ENCODE results near the gene SDK1. TPM values are rescaled to one million over a fixed set of nuclear protein-coding genes. Genes with fewer than 3 reads are reported as not detected.

Gene SDK1
- polyA plus RNA-seq, 4 donors = 0.27 to 5.0 (median 2.1) TPM; not detected in 1

DNA sequence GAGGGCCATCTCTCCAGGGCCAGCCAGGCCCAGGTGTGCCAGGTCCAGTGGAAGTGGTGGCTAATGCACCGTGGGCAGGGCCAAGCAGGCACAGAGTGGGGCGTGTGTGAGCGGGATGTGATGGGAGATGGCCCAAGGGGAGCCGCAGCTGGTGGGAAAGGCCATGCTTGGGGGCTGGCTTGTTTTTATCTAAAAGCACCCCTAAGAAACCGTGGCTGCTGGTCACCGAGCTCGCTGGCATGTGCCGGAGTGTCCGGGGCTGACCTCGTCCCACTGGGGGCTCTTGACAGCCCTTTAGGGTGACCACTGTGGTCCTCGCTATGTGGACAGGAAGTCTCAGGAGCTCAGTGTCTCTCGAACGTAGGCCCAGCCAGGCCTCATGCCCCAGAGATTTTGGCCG lies 798.6 kb downstream of the SDK1 start:
- FAIRE-seq (no peak), DNase-seq (no peak)
- Histone ChIP-seq H3K9me3 (ENCODE audit: control insufficient read depth in 2 of 2, insufficient read depth in 1 of 2, low read depth in 1 of 2, low read length in 1 of 2) (no peaks in the 10 kb centered on the region), H3K27me3 (ENCODE audit: control insufficient read depth in 3 of 3, insufficient read depth in 3 of 3, low read length in 3 of 3) (no peaks in the 10 kb centered on the region), H3K4me3 (ENCODE audit: low read depth in 1 of 3, low read length in 3 of 3) (no peak overlapping the region), H3K4me1 (ENCODE audit: control insufficient read depth in 3 of 3, insufficient read depth in 2 of 3, low read depth in 1 of 3, low read length in 2 of 3) (no peaks in the 10 kb centered on the region), H3K36me3 (ENCODE audit: control insufficient read depth in 3 of 3, insufficient read depth in 2 of 3, low read depth in 1 of 3, low read length in 3 of 3) (peaks cover 0 to 5% (median 0%) of the 10 kb centered on the region in 3 donors), H3K27ac (ENCODE audit: low read depth in 1 of 3, low read length in 2 of 3) (no peak overlapping the region)
- WGBS, 3 donors = 88 to 91% (median 91%) methylated on average over 14 of the region's 14 CpGs

DNA sequence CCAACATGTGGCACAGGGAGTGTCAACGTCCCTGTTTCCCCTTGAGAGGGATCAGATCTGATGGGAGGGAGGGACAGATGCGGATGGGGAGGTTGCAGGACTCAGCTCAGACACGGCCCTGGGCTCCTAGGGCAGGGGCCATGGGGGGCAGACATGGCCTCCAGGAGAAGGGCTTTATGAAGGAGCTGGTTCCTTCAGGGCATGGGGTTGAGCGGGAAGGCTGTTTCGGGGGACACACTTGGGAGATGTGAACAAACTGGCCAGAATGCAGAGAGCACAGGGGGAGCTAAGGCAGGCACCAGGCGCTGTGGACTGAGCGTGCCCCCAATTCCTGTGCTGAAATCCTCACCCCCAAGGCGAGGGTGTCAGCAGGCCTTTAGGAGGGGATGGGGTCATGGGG lies 799.1 kb downstream of the SDK1 start:
- Histone ChIP-seq H3K9me3 (ENCODE audit: control insufficient read depth in 2 of 2, insufficient read depth in 1 of 2, low read depth in 1 of 2, low read length in 1 of 2) (no peaks in the 10 kb centered on the region), H3K27me3 (ENCODE audit: control insufficient read depth in 3 of 3, insufficient read depth in 3 of 3, low read length in 3 of 3) (no peaks in the 10 kb centered on the region), H3K27ac (ENCODE audit: low read depth in 1 of 3, low read length in 2 of 3) (no peak overlapping the region), H3K4me1 (ENCODE audit: control insufficient read depth in 3 of 3, insufficient read depth in 2 of 3, low read depth in 1 of 3, low read length in 2 of 3) (no peaks in the 10 kb centered on the region), H3K4me3 (ENCODE audit: low read depth in 1 of 3, low read length in 3 of 3) (no peak overlapping the region), H3K36me3 (ENCODE audit: control insufficient read depth in 3 of 3, insufficient read depth in 2 of 3, low read depth in 1 of 3, low read length in 3 of 3) (peaks cover 0 to 5% (median 0%) of the 10 kb centered on the region in 3 donors)
- FAIRE-seq (no peak), DNase-seq (no peak)
- 83 to 89% (median 86%) methylated on average over 8 of the region's 8 CpGs for WGBS, 3 donors

DNA sequence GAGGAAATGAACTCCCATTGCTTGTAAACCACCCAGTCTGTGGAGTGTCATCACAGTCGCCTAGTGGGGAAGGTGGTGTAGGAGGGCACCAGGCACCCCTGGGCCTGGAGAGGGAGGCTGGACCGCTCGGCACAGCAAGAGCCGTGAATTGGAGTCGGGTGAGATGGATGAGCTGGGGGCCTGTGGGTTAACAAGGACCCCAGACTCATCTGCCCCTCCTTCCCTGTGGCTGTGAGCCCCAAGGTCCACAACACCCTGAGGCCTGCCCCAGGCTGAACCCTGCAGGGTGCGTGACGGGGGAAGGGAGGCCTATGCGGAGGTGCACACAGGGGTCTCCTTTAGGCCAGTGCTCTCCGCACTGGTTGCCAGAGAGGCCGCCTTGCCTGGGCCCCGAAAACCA lies 799.6 kb downstream of the SDK1 start:
- H3K4me3 ChIP-seq (ENCODE audit: low read depth in 1 of 3, low read length in 3 of 3) = no peak overlapping the region
- 86 to 93% (median 92%) methylated on average over 11 of the region's 11 CpGs for WGBS, 3 donors
- DNase-seq (no peak), FAIRE-seq (no peak)
- no peaks in the 10 kb centered on the region for H3K9me3 ChIP-seq (ENCODE audit: control insufficient read depth in 2 of 2, insufficient read depth in 1 of 2, low read depth in 1 of 2, low read length in 1 of 2)
- H3K36me3 ChIP-seq (ENCODE audit: control insufficient read depth in 3 of 3, insufficient read depth in 2 of 3, low read depth in 1 of 3, low read length in 3 of 3) = peaks cover 0 to 5% (median 0%) of the 10 kb centered on the region in 3 donors
- H3K27me3 ChIP-seq (ENCODE audit: control insufficient read depth in 3 of 3, insufficient read depth in 3 of 3, low read length in 3 of 3) = no peaks in the 10 kb centered on the region
- no peaks in the 10 kb centered on the region for H3K4me1 ChIP-seq (ENCODE audit: control insufficient read depth in 3 of 3, insufficient read depth in 2 of 3, low read depth in 1 of 3, low read length in 2 of 3)
- H3K27ac ChIP-seq (ENCODE audit: low read depth in 1 of 3, low read length in 2 of 3) = no peak overlapping the region

DNA sequence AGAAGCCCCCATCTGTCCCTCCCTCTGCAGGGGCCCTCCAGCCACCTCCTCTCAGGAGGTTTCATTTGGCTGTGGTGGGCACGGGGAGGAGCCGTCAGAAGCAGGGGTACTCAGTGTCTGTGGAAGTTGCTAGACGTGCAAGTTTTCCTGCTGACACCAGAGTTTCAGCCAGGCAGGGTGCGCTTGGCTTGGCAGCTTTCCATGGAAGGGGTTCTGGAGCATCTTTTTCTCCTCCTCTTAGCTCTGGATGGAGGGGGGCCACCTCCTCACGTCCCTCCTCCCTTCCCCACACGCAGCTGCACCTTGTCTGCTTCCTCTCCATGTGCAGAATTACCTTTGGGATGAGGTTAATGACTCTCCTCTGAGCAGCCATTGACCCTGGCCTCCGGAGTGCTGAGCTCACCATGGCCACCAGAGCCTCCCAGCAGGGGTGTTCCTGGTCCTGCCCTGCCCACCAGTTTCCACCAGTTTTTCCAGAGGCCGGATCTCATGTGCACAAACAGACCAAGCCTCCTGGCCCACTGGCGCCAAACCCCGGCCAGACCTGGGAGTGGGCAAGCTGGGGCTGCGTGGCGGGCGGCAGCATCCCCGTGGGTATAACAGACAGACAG lies 801.3 kb downstream of the SDK1 start:
- DNase-seq = no peak
- 69 to 74% (median 73%) methylated on average over 14 of the region's 14 CpGs for WGBS, 3 donors
- H3K36me3 ChIP-seq (ENCODE audit: control insufficient read depth in 3 of 3, insufficient read depth in 2 of 3, low read depth in 1 of 3, low read length in 3 of 3) = peaks cover 0 to 5% (median 0%) of the 10 kb centered on the region in 3 donors
- H3K9me3 ChIP-seq (ENCODE audit: control insufficient read depth in 2 of 2, insufficient read depth in 1 of 2, low read depth in 1 of 2, low read length in 1 of 2) = no peaks in the 10 kb centered on the region
- no peak overlapping the region for H3K27ac ChIP-seq (ENCODE audit: low read depth in 1 of 3, low read length in 2 of 3)
- no peaks in the 10 kb centered on the region for H3K27me3 ChIP-seq (ENCODE audit: control insufficient read depth in 3 of 3, insufficient read depth in 3 of 3, low read length in 3 of 3)
- no peak overlapping the region for H3K4me3 ChIP-seq (ENCODE audit: low read depth in 1 of 3, low read length in 3 of 3)
- H3K4me1 ChIP-seq (ENCODE audit: control insufficient read depth in 3 of 3, insufficient read depth in 2 of 3, low read depth in 1 of 3, low read length in 2 of 3) = no peaks in the 10 kb centered on the region
- no peak for FAIRE-seq

DNA sequence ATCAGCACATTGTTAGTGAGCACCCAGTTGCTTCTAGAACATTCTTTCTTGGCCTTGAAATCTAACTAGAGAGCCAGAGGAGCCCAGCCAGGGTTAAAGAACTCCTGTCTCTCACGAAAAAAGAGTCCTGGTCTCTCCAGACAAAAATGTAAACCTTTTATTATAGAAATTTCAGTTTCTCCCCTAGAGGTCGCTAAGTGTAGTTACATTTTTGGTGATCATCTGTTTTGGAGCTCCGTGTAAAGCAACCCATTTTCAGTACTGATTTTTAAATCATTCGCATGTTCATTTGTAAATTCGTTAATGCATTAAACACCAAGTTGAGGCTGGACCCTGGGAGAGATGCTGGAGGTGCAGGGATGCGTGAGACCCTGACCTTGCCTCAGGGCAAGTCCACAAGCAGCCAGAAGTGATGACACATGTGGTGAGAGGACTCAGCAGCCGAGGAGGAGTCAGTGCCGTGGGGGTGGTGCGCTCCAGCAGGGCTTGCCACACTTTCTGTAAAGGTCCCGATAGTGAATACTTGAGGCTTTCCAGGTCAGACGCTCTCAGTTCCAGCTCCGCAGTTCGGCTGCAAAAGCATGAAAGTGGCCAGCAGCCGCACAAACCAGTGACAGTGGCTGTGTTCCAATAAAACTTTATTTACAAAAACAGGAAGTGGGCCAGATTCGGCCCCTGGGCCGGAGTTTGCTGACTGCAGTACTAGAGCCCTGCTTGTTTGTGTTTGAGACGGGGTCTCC lies 802.5 kb downstream of the SDK1 start:
- Histone ChIP-seq H3K27ac (ENCODE audit: low read depth in 1 of 3, low read length in 2 of 3) (no peak overlapping the region), H3K9me3 (ENCODE audit: control insufficient read depth in 2 of 2, insufficient read depth in 1 of 2, low read depth in 1 of 2, low read length in 1 of 2) (no peaks in the 10 kb centered on the region), H3K4me1 (ENCODE audit: control insufficient read depth in 3 of 3, insufficient read depth in 2 of 3, low read depth in 1 of 3, low read length in 2 of 3) (no peaks in the 10 kb centered on the region), H3K4me3 (ENCODE audit: low read depth in 1 of 3, low read length in 3 of 3) (no peak overlapping the region), H3K27me3 (ENCODE audit: control insufficient read depth in 3 of 3, insufficient read depth in 3 of 3, low read length in 3 of 3) (no peaks in the 10 kb centered on the region), H3K36me3 (ENCODE audit: control insufficient read depth in 3 of 3, insufficient read depth in 2 of 3, low read depth in 1 of 3, low read length in 3 of 3) (peaks cover 0 to 5% (median 0%) of the 10 kb centered on the region in 3 donors)
- DNase-seq = no peak
- WGBS, 3 donors = 83 to 84% (median 84%) methylated on average over 17 of the region's 17 CpGs
- no peak for FAIRE-seq

DNA sequence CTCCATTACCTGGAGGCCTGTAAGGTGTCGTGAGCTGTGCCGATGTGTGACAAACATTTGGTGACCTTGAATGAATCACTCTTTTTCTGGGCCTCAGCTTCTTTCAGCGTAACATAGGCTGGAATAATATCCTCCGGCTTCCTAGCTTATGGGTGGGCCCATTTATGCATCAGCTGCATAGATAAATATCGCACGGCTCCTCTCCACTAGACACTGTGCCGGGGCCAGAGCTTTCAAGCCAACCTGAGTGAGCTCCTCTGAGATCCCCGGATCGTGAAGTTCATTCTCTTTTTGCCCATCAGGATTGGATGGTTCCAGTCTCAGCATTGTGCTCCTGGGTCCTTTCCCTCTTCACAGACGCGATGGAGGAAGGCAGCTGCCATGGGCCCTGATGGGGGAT lies 806.8 kb downstream of the SDK1 start:
- no peak for FAIRE-seq
- H3K9me3 ChIP-seq (ENCODE audit: control insufficient read depth in 2 of 2, insufficient read depth in 1 of 2, low read depth in 1 of 2, low read length in 1 of 2) = no peaks in the 10 kb centered on the region
- no peaks in the 10 kb centered on the region for H3K27me3 ChIP-seq (ENCODE audit: control insufficient read depth in 3 of 3, insufficient read depth in 3 of 3, low read length in 3 of 3)
- H3K4me1 ChIP-seq (ENCODE audit: control insufficient read depth in 3 of 3, insufficient read depth in 2 of 3, low read depth in 1 of 3, low read length in 2 of 3) = no peaks in the 10 kb centered on the region
- WGBS, 3 donors = 90 to 95% (median 93%) methylated on average over 11 of the region's 11 CpGs
- no peak overlapping the region for H3K27ac ChIP-seq (ENCODE audit: low read depth in 1 of 3, low read length in 2 of 3)
- no peak overlapping the region for H3K4me3 ChIP-seq (ENCODE audit: low read depth in 1 of 3, low read length in 3 of 3)
- DNase-seq = no peak
- H3K36me3 ChIP-seq (ENCODE audit: control insufficient read depth in 3 of 3, insufficient read depth in 2 of 3, low read depth in 1 of 3, low read length in 3 of 3) = peaks cover 0 to 5% (median 0%) of the 10 kb centered on the region in 3 donors

DNA sequence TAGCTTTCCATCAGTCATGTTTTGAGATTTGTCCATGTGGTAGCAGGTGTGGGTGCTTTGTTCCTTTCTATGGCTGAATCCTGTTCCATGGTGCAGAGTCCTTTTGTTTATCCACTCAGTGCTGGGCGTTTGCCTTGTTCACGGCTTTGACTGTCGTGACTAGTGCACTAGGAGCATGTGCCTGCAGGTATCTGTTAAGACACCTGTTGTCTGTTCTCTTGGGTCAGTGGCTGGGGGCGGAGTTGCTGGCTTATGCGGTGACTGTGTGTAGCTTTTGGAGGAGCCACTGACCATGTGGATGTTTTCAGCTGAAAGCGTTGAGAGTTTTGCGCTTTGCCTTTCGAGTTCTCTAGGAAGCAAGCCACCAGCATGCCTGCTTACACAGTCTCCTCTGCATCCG lies 807.9 kb downstream of the SDK1 start:
- no peak for DNase-seq
- FAIRE-seq = no peak
- Histone ChIP-seq H3K4me1 (ENCODE audit: control insufficient read depth in 3 of 3, insufficient read depth in 2 of 3, low read depth in 1 of 3, low read length in 2 of 3) (no peaks in the 10 kb centered on the region), H3K9me3 (ENCODE audit: control insufficient read depth in 2 of 2, insufficient read depth in 1 of 2, low read depth in 1 of 2, low read length in 1 of 2) (no peaks in the 10 kb centered on the region), H3K27ac (ENCODE audit: low read depth in 1 of 3, low read length in 2 of 3) (no peak overlapping the region), H3K4me3 (ENCODE audit: low read depth in 1 of 3, low read length in 3 of 3) (no peak overlapping the region), H3K36me3 (ENCODE audit: control insufficient read depth in 3 of 3, insufficient read depth in 2 of 3, low read depth in 1 of 3, low read length in 3 of 3) (peaks cover 0 to 4% (median 0%) of the 10 kb centered on the region in 3 donors), H3K27me3 (ENCODE audit: control insufficient read depth in 3 of 3, insufficient read depth in 3 of 3, low read length in 3 of 3) (no peaks in the 10 kb centered on the region)
- 82 to 84% (median 83%) methylated on average over 9 of the region's 9 CpGs for WGBS, 3 donors

DNA sequence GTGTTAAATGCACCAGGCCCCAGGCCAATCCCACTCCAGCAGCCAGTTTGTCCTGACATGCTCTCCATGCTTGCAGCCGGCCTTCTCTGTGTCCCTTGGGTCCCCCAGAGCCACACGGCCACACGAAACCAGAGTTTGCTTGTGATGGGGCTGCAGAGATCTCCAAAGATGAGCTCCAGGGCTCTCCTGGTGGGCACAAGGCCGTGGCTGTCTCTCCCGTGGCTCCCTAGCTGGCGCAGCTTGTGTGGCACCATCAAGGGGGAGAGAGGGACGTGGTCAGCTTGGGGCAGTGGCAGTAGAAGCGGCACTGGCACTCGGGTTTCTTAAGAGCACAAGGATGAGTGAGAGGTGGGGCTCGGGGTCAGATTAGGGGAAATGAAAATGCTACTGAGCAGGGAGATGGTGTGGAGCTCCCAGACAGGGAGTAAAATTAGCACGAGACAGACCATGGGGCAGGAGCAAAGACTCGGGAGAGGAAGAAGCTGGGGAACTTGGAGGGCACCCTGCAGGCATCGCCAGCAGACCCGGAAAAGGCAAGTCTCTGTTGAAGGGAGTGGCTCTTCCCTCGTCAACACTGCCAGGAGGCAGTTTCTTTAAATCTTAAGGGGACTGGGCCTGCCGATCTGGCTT lies 808.5 kb downstream of the SDK1 start:
- no peaks in the 10 kb centered on the region for H3K27me3 ChIP-seq (ENCODE audit: control insufficient read depth in 3 of 3, insufficient read depth in 3 of 3, low read length in 3 of 3)
- peaks cover 0 to 7% (median 0%) of the 10 kb centered on the region in 3 donors for H3K36me3 ChIP-seq (ENCODE audit: control insufficient read depth in 3 of 3, insufficient read depth in 2 of 3, low read depth in 1 of 3, low read length in 3 of 3)
- H3K9me3 ChIP-seq (ENCODE audit: control insufficient read depth in 2 of 2, insufficient read depth in 1 of 2, low read depth in 1 of 2, low read length in 1 of 2) = no peaks in the 10 kb centered on the region
- FAIRE-seq = no peak
- WGBS, 3 donors = 82 to 86% (median 83%) methylated on average over 16 of the region's 16 CpGs
- DNase-seq = no peak
- H3K4me1 ChIP-seq (ENCODE audit: control insufficient read depth in 3 of 3, insufficient read depth in 2 of 3, low read depth in 1 of 3, low read length in 2 of 3) = no peaks in the 10 kb centered on the region
- H3K4me3 ChIP-seq (ENCODE audit: low read depth in 1 of 3, low read length in 3 of 3) = no peak overlapping the region
- H3K27ac ChIP-seq (ENCODE audit: low read depth in 1 of 3, low read length in 2 of 3) = no peak overlapping the region

Data from small intestine (tissue), 7 donors.